Thyroid gland (tissue), 4 donors: ENCODE data around the gene KDR.

Experiments used
- CTCF ChIP-seq, 6 experiments: fragments of 200-600 bp in 3 of 6; fragments of 450-650 bp in 3 of 6; sonication (generic) in 3 of 6; IDR thresholded peaks; one replicate each; pipeline ENCODE4 v1.5.1; 2016 to 2019; ENCODE audit warnings: antibody characterized with exemption in 6 of 6, mild to moderate bottlenecking in 2 of 6, inconsistent platforms in 1 of 6, moderate library complexity in 1 of 6
- POLR2A ChIP-seq, 2 donors: fragments of 450-650 bp; IDR thresholded peaks; one replicate each; pipeline ENCODE4 v1.6.1; 2017; ENCODE audit warnings: antibody characterized with exemption in 2 of 2, mild to moderate bottlenecking in 2 of 2, moderate library complexity in 1 of 2

- no peak for TF ChIP-seq POLR2A (IDR thresholded peaks at IDR 0.05)
- no peak for TF ChIP-seq CTCF (IDR thresholded peaks at IDR 0.05)
These were observed 46.4 kb downstream of the KDR start for GRCh38 chr4:55078987-55079386.
